ENCODE measurements around the gene ZNF496.
"Not testable (repeated sequence)": the region's sequence is repeated elsewhere in the genome, so short reads cannot be mapped to it uniquely, and the experiment has no call there.

The ZNF496 gene

DNA sequence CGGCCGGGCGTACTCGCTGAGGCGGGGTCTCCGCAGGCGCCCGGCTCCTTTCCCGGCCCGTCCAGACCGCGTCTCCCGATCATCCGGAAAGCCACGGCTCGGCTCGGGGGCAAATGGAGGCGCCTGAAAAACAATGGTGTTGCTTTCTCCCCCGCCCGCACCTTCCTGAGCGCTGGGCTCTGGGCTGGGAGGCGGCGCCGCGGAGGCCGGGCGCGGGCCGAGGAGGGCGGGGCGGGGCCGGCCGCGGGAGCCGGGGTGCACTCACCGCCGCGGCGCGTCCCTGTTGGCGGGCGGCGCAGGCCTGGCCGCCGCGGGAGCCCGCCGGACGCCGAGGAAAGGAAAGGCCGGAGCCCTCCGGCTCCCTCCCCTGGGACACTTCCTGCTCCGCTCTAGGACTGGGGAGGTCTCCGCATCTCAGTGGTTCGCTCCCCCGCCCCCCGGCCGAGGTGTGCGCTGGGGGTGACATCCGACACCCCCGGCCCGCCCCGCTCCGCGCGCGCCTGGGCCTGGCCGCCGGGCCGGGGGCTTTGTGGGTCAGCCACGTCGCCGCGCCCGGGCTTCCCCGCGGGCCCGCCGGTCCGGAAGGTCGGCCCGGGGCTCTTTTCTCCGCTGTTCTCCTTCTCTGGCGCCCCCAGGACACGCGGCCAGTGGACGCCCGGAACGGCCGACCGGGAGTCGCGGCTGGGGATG lies at the start of gene ZNF496:
Gene ZNF496 (minus strand): TSS at position 343 of the 690 bp plus-strand sequence. CDS start 2,289 bp downstream, outside the sequence.
- peak; percentile 80 for DNase-seq

DNA sequence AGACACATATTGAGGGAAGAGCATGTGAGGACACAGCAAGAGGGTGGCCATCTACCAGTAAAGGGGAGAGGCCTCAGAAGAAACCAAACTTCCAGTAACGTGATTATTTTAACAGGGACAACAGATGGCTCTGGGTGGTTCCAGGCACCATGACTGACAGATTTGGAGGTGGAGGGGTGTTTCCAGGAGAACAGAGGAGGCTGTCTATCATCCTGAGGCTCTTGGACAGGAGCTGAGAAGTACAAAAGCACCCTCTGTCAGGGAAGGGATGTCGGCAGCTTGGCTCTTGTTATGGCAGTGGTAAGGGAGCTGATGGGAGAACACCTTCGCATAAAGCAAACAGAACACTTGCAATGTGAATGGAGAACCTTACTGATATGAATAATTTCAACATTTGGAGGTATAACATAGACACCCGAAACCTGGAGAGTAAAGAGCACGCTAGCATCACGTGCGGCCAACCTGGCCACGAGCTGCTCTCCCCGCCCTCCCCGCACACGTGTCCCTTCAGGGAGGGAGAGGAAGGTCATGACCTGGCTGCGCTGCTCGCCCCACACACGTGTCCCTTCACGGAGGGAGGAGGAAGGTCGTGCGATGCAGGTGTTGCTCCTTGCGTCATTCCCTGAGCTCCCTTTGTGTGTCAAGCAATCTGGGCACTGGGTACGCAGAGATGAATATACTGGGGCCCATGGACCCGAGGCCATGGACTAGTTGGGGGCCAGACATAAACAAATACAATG lies 46.8 kb upstream of the ZNF496 start:
- no peak for DNase-seq

DNA sequence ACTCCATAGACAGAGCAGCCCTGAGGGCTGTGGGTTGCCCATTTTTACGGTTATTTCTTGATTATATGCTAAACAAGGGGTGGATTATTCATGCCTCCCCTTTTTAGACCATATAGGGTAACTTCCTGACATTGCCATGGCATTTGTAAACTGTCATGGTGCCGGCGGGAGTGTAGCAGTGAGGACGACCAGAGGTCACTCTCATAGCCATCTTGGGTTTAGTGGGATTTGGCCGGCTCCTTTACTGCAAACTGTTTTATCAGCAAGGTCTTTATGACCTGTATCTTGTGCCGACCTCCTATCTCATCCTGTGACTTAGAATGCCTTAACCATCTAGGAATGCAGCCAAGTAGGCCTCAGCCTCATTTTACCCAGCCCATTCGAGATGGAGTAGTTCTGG lies 46.0 kb upstream of the ZNF496 start:
- not testable (repeated sequence) for DNase-seq

DNA sequence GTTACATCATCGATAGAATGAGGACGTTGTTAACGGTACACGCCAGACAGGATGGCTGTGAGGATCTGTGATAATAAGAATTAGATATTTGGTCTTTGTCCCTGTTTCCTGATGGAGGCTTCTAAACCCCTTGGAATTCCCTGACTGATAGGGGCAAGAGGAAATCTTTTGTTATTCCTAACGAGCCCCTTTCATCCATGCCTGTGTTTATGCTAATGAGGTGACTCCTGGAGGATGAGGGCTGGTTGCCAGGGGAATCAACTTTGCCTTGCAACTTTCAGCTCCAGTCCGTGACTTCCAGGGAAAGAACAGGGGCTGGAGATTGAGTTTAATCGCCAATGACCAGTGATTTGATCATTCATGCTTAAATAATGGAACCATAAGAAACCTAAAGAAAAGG lies 45.0 kb upstream of the ZNF496 start:
- DNase-seq = no peak

DNA sequence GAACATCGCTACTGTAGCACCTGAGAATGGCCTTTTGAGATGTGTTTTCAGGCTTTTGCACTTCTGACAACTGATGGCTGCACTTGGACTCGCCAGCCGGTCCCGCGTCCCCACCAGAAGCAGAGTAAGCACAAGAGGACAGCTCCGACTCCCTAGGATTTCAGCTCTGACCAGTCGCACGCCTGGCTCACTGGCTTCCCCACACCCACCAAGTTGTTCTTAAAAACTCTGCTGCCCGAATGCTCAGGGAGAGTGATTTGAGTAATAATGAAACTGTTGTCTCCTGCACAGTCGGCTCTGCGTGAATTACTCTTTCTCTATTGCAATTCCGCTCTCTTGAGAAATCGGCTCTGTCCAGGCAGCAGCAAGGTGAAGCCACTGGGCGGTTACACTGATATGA lies 44.1 kb upstream of the ZNF496 start:
- no peak for DNase-seq

DNA sequence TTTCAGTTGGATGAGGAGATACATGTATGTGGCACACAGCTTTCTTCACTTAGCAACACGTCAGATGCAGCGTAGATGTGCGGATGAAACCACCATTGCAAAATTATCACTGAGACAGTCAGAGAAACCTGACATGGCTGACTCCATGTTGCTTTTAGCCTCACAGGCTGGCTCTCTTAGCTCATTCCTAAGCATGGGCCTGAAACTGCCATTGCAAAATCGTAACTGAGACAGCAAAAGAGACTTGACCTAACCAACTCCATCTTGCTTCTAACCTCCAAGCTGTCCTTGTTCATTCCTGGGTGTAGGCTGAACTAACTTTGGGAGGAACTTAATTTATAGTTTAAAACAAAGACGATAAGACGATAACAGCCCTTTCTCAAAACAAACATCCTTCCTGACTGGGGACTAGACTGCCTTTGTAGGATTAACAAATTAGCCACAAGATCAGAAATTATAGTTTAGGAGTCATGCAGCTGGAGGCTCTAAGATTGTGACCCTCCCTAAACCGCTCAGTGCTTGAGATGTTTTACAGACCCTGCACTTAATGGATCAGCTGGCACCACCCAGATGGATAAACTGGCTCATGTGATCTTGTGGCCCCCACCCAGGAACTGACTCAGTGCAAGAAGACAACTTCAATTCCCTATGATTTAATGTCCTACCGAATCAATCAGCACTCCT lies 43.1 kb upstream of the ZNF496 start:
- not testable (repeated sequence) for DNase-seq

DNA sequence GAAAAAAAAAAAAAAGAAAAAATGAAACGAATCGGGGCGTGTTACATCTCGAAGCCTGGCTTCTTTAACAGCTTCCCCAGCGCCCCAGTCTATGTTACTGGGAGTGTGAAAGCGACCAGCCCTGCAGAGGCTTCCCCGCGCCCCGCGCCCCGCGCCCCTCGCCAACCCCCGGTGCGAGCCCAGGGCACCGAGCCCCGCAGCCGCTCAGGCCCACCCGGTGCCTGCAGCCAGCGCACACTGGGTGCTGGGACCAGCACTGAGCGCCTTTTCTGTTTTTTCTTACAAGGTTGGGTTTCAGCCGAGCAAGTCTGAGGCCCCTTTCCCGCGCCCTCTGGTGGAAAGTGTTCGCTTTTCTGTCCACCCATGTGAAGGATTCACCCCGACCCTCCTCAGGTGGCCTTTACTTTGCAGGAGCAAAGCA lies 42.1 kb upstream of the ZNF496 start:
- peak; percentile 71 for DNase-seq

DNA sequence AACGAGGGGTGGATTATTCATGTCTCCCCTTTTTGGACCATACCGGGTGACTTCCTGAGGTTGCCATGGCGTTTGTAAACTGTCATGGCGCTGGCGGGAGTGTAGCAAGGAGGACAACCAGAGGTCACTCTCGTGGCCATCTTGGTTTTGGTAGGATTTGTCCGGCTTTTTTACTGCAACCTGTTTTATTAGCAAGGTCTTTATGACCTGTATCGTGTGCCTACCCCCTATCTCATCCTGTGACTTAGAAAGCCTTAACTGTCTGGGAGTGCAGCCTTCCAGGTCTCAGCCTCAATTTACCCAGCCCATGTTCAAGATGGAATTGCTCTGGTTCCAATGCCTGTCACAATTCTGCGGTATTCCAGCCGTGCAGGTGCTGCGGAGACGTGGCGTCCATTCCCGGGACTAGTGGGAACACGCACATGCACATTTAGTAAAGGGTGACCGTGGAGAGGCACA lies 40.2 kb upstream of the ZNF496 start:
- DNase-seq = no peak

DNA sequence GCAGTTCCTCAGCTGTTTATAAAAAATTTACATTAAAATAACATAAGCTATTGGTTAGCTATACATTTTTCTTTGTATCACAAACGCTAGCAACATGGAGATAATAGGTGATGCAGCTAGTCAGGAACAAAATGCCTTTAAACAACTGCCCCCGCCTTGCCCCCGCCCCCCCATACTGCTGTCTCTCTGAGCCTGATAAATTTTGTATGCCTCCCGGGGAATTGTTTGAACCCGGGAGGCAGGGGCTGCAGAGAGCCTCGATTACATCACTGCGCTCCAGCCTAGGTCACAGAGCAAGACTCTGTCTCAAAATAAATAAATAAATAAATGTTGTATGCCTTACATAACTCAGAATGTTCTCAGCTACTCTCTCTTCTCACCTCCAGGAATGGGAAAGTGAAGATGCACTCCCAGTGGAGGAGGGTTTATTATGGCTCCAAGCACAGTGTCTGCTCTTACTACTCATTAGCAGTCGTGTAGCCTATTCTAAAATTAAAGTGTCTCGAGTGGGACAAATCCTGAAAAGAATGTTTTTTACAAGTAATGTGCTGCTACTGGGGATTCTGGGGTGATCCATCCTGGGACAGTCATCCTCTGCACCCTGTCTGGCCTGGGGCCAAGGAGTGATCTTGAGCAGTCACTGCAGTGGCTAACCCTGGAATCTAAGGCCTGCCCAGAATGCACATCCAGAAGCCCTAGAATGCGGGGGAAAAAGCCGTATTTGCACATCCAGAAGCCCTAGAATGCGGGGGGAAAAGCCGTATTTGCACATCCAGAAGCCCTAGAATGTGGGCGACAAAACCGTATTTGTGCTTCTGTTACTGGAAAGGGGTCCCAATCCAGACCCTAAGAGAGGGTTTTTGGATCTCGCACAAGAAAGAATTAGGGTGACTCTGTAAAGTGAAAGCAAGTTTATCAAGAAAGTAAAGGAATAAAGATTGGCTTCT lies 39.4 kb upstream of the ZNF496 start:
- no peak for DNase-seq

DNA sequence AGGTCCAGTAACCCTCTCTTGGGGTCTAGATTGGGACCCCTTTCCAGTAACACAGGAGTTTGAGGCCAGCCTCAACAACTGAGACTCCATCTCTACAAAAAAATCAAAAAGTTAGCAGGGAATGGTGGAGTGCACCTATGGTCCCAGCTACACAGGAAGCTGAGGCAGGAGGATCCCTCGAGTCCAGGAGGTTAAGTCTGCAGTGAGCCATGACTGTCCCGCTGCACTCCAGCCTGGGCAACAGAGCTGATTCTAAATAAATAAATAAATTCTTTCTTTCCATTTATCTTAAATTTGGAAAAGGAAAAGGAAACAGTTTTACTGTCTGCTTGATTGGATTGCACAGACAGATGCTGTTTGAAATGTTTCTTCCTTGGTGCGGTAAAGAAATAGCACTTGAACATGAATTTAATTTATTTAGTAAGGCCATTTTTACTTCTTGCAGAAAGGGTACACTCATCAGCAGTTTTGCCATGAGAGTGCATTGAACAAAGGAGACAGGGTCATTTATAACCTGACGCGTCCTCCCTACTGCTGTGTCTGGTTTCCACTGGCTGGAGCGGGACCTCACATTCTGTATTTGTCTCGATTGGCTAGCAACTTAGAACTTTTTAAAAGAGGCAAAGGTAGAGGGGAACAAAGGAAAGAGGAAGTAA lies 37.0 kb upstream of the ZNF496 start:
- DNase-seq = no peak

DNA sequence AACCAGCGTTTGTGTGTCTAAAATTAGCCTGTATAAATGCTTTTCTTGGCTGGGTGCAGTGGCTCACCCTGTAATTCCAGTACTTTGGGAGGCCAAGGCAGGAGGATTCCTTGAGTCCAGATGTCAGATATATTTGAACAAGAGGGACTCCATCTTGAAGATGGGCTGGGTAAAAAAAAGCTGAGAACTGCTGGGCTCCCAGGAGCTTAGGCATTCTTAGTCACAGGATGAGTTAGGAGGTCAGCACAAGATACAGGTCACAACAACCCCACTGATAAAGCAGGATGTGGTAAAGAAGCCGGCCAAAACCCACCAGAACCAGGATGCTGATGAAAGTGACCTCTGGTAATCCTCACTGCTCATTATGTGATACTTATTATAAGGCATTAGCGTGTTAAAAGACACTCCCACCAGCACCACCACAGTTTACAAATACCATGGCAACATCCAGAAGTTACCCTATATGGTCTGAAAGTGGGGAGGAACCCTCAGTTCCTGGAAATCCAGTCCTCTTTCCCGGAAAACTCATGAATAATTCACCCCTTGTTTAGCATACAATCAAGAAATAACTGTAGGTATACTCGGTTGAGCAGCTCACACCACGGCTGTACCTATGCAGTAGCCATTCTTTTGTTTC lies 36.2 kb upstream of the ZNF496 start:
- DNase-seq = no peak

DNA sequence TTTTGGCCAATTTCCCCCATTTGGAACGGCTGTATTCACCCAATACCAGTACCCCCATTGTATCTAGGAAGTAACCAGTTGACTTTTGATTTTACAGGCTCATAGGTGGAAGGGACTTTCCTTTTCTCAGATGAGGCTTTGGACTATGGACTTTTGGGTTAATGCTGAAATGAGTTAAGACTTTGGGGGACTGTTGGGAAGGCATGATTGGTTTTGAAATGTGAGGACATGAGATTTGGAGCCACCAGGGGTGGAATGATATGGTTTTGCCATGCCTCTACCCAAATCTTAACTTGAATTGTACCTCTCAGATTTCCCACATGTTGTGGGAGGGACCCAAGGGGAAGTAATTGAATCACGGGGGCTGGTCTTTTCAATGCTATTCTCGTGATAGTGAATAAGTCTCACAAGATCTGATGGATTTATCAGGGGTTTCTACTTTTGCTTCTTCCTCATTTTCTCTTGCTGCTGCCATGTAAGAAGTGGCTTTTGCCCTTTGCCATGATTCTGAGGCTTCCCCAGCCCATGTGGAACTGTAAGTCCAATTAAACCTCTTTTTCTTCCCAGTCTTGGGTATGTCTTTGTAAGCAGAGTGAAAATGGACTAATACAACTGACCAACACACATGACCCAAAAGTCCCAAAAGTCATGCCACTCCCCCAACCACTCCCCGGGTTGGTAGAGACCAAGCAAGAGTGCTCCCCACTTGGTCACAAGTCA lies 35.4 kb upstream of the ZNF496 start:
- DNase-seq = no peak

DNA sequence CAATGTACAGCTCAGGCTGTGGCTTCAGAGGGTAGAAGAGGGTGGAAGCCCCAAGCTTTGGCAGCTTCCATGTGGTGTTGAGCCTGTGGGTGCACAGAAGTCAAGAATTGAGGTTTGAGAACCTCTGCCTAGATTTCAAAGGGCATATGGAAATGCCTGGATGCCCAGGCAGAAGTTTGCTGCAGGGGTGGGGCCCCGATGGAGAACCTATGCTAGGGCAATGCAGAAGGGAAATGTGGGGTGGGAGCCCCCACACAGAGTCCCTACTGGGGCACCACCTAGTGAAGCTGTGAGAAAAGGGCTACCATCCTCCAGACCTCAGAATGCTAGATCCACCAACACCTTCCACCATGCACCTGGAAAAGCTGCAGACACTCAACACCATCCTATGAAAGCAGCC lies 34.7 kb upstream of the ZNF496 start:
- not testable (repeated sequence) for DNase-seq

DNA sequence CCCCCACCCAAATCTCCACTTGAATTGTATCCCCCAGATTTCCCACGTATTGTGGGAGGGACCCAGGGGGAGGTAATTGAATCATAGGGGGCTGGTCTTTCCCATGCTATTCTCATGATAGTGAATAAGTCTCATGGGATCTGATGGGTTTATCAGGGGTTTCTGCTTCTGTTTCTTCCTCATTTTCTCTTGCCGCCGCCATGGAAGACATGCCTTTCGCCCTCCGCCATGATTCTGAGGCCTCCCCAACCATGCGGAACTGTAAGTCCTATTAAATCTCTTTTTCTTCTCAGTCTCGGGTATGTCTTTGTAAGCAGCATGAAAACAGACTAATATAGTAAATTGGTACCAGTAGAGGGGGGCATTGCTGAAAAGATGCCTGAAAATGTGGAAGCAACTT lies 33.4 kb upstream of the ZNF496 start:
- DNase-seq = no peak

DNA sequence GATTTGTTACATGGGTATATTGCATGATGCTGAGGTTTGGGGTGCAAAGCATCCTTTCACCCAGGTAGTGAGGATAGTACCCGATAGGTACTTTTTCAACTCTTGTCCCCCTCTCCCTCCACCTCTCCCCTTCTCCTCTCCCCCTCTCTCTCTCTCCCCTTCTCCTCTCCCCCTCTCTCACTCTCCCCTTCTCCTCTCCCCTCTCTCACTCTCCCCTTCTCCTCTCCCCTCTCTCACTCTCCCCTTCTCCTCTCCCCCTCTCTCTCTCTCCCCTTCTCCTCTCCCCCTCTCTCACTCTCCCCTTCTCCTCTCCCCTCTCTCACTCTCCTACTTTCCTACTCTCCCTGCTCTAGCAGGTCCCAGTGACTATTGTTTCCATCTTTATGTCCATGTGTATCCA lies 31.3 kb upstream of the ZNF496 start:
- not testable (repeated sequence) for DNase-seq

DNA sequence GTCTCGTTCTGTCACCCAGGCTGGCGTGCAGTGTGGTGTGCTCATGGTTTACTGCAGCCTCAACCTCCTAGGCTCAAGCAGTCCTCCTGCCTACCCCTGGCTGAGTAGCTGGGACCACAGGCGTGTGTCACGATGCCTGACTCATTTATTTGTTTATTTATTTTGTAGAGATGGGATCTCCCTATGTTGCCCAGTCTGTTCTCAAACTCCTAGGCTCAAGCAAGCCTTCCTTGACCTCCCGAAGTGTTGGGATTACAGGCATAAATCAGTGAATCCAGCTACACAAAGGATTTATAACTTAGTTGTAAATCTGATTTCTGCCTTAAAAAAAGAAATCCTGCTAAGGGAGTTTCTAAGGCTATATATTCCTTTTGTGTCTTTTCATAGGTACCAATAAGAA lies 30.5 kb upstream of the ZNF496 start:
- DNase-seq = no peak

DNA sequence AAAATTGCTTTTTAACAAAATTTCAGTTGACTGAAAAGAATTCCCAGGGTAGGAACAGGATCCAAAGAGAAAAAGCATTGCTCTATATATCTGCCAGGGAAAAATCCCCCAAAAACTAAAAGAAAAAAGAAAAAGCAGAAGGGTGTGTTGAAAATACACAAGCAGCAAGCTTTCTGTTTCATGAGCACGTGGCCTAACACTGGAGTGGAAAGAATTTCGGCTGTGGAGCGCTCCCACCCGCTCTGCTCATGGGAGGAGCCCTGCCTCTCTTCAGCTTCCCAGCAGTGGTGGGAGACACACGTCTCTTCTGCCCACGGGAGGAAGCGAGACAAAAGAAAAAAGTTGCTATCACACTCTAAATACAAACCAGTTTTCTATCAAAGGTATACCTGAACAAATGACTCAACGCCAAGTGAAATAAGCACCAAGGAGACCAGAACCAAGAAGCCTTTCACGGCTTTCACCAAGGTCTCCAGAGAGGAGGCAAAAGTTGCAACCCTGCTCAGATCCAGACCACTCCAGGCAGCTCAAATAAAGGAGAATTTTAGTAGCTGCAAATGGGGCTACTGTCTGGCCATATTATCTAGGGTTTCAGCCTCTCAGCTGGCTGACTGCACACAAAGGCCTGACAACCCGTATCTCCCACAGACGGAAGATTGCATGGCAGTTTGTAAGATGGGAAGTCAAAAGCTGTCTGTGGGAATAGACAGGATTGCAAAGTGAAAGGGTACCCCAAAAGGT lies 29.5 kb upstream of the ZNF496 start:
- no peak for DNase-seq

DNA sequence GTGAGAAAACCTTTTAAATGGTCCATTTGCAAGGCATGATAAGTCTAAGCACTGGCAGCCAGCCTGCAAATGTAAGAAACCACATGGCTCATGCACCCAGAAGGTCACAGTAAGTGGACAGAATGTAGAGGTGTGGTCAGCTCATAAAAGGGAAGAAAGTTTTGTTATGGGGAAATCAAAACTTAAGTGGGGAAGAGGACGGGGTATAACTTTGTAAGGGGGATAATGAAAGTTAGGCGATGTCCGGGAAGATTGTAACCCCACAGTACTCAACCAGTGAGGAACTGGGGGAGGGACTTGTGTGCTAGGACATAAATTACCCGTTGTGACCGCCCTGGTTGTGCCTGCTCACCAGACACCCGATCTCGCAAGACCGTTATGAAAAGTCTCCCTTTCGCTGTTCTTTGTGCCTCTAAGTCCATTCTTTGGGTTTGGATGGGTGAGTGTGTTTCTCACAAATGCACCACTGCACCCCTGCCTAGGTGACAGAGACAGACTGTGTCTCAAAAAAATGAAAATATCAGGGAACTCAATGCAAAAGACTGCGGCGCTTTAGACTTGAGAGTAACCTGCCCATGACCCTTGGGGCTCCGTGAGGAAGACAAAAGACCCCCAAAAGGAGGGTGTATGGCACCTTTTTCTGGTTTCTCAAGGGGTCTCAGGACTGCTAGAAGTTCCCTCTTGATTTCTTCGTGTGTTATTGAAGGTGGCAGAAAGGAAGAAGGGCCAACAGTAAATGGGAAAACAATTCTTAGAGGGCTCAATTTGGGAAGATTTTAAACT lies 28.6 kb upstream of the ZNF496 start:
- no peak for DNase-seq

DNA sequence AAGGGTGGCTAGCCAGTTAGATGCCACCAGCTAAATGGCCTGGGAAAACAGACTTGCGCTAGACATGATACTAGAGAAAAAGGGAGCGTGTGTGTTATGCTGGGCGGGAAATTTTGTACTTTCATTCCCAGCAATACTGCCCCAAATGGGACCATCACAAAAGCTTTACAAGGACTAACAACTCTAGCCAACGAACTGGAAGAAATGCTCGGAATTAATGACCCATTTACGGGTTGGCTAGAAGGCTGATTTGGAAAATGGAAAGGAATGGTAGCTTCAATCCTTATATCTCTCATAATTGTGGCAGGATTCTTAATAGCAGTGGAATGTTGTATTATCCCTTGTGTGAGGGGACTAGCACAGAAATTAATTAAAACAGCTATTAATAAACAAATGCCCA lies 27.9 kb upstream of the ZNF496 start:
- DNase-seq = no peak
